Gastroesophageal sphincter (tissue), 4 donors: ENCODE data around the gene C3orf70. TPM values are rescaled to one million over a fixed set of nuclear protein-coding genes. Genes with fewer than 3 reads are reported as not detected.
"Not testable (repeated sequence)": the region's sequence is repeated elsewhere in the genome, so short reads cannot be mapped to it uniquely, and the experiment has no call there.

Experiments
- ATAC-seq: fragments of 150-250 bp; one replicate; pipeline ENCODE4 v1.9.1; 2016; ENCODE audit warnings: mild to moderate bottlenecking, moderate library complexity
- H3K27ac ChIP-seq, 4 donors: fragments of 200-600 bp; sonication (generic) in 3 of 4; 1 replicate in 3 of 4; 2 replicates in 1 of 4; pipeline ENCODE4 v1.5.1; 2016 to 2019
- H3K27me3 ChIP-seq: fragments of 200-600 bp; sonication (generic); one replicate; pipeline ENCODE4 v1.5.1; 2019
- H3K36me3 ChIP-seq, 2 donors: fragments of 200-600 bp; sonication (generic); one replicate each; pipeline ENCODE4 v1.5.1; 2019; ENCODE audit warnings: control low read depth in 1 of 2
- H3K4me1 ChIP-seq, 3 donors: fragments of 200-600 bp; sonication (generic); 1 replicate in 2 of 3; 2 replicates in 1 of 3; pipeline ENCODE4 v1.5.1; 2016 to 2019; ENCODE audit warnings: control low read depth in 2 of 3
- H3K4me3 ChIP-seq, 2 donors: fragments of 200-600 bp; sonication (generic); one replicate each; pipeline ENCODE4 v1.5.1; 2019; ENCODE audit warnings: mild to moderate bottlenecking in 1 of 2, moderate library complexity in 1 of 2
- H3K9me3 ChIP-seq, 3 donors: fragments of 200-600 bp; sonication (generic); one replicate each; pipeline ENCODE4 v1.5.1; 2017 to 2019; ENCODE audit warnings: control low read depth in 2 of 3
- EP300 ChIP-seq: sonication (generic); formaldehyde crosslinking; IDR thresholded peaks from one replicate; pipeline ENCODE4 v1.6.1; 2017; ENCODE audit warnings: antibody characterized with exemption, mild to moderate bottlenecking
- POLR2A ChIP-seq, 2 donors: fragments of 450-650 bp; IDR thresholded peaks; one replicate each; pipeline ENCODE4 v1.6.1; 2017; ENCODE audit warnings: antibody characterized with exemption in 2 of 2, mild to moderate bottlenecking in 2 of 2, moderate library complexity in 1 of 2
- POLR2AphosphoS5 ChIP-seq: sonication (generic); formaldehyde crosslinking; IDR thresholded peaks from one replicate; pipeline ENCODE4 v1.6.1; 2017; ENCODE audit warnings: antibody characterized with exemption
- WGBS, 2 donors: methylation state at CpG; one replicate each; pipeline ENCODE4 v1.1.5; 2018; ENCODE audit warnings: low coverage in 1 of 2; 5-methylcytosine and 5-hydroxymethylcytosine counted together
- total RNA-seq, 4 donors: library from RNA; depleted of rRNA; stranded (reverse); fragments of >200 nt; gene quantifications; one replicate each; pipeline ENCODE4 v1.1.0, GENCODE V29; 2016
- TF ChIP-seq, protein P1 (sequence below), 4 experiments: fragments of 200-600 bp in 2 of 4; fragments of 450-650 bp in 2 of 4; sonication (generic) in 1 of 4; IDR thresholded peaks; one replicate each; pipeline ENCODE4 v1.5.1; 2017 to 2019; ENCODE audit warnings: antibody characterized with exemption in 4 of 4, mild to moderate bottlenecking in 2 of 4, moderate library complexity in 2 of 4

The C3orf70 gene
- total RNA-seq, 4 donors from 2014 or later = 21.0 to 61.1 (median 36.1) TPM

GRCh38 chr3:185126201-185126600 is 26.7 kb downstream of the C3orf70 start:
- no peak for ATAC-seq
- Histone ChIP-seq H3K9me3 (no peaks in the 10 kb centered on the region), H3K4me3 (no peak overlapping the region), H3K27ac (no peak overlapping the region), H3K4me1 (peaks cover 0 to 9% (median 0%) of the 10 kb centered on the region in 3 donors), H3K36me3 (no peaks in the 10 kb centered on the region), H3K27me3 (no peaks in the 10 kb centered on the region)
- 72 to 83% methylated on average over 3 of the region's 3 CpGs for WGBS, 2 donors
- no peak for TF ChIP-seq EP300
- TF ChIP-seq, protein P1, sequence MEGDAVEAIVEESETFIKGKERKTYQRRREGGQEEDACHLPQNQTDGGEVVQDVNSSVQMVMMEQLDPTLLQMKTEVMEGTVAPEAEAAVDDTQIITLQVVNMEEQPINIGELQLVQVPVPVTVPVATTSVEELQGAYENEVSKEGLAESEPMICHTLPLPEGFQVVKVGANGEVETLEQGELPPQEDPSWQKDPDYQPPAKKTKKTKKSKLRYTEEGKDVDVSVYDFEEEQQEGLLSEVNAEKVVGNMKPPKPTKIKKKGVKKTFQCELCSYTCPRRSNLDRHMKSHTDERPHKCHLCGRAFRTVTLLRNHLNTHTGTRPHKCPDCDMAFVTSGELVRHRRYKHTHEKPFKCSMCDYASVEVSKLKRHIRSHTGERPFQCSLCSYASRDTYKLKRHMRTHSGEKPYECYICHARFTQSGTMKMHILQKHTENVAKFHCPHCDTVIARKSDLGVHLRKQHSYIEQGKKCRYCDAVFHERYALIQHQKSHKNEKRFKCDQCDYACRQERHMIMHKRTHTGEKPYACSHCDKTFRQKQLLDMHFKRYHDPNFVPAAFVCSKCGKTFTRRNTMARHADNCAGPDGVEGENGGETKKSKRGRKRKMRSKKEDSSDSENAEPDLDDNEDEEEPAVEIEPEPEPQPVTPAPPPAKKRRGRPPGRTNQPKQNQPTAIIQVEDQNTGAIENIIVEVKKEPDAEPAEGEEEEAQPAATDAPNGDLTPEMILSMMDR (IDR thresholded peaks at IDR 0.05) = no peak
- no peak for TF ChIP-seq POLR2AphosphoS5
- TF ChIP-seq POLR2A (IDR thresholded peaks at IDR 0.05) = no peak

GRCh38 chr3:185120126-185120525 is 32.7 kb downstream of the C3orf70 start:
- TF ChIP-seq, protein P1 (IDR thresholded peaks at IDR 0.05) = no peak
- ATAC-seq = no peak
- no peaks in the 10 kb centered on the region for H3K36me3 ChIP-seq
- H3K4me3 ChIP-seq = no peak overlapping the region
- H3K27ac ChIP-seq = no peak overlapping the region
- no peaks in the 10 kb centered on the region for H3K9me3 ChIP-seq
- H3K27me3 ChIP-seq = no peaks in the 10 kb centered on the region
- H3K4me1 ChIP-seq = peaks cover 0 to 7% (median 0%) of the 10 kb centered on the region in 3 donors
- WGBS, 2 donors = 93 to 96% methylated on average over 3 of the region's 3 CpGs

GRCh38 chr3:185115371-185115770 is 37.5 kb downstream of the C3orf70 start:
- TF ChIP-seq, protein P1 (IDR thresholded peaks at IDR 0.05) = no peak
- TF ChIP-seq POLR2AphosphoS5 (no peak), EP300 (no peak), POLR2A (IDR thresholded peaks at IDR 0.05) (no peak)
- Histone ChIP-seq H3K27ac (no peak overlapping the region), H3K4me1 (peaks cover 0 to 19% (median 0%) of the 10 kb centered on the region in 3 donors), H3K36me3 (no peaks in the 10 kb centered on the region), H3K27me3 (no peaks in the 10 kb centered on the region), H3K4me3 (no peak overlapping the region), H3K9me3 (no peaks in the 10 kb centered on the region)
- no peak for ATAC-seq

GRCh38 chr3:185114756-185115155 is 38.1 kb downstream of the C3orf70 start:
- Histone ChIP-seq H3K9me3 (no peaks in the 10 kb centered on the region), H3K27me3 (no peaks in the 10 kb centered on the region)

DNA sequence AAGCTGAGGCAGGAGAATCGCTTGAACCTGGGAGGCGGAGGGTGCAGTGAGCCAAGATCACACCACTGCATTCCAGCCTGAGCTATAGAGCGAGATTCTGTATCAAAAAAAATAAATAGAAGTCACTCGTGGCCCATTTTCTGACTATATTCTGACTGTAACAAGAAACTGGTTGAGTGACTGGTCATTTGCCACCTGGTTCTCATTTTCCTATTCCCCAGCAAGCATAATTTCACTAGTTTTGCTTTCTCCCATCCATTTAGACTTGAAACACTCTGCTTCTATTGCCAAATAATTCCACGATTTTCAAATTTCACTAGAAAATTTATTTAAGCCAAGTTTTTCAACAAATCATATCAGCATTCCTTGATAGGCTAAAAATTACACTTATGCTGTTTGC is 40.7 kb downstream of the C3orf70 start:
- no peak for ATAC-seq
- Histone ChIP-seq H3K36me3 (no peaks in the 10 kb centered on the region), H3K27me3 (no peaks in the 10 kb centered on the region), H3K27ac (no peak overlapping the region), H3K4me1 (peaks cover 0 to 41% (median 2%) of the 10 kb centered on the region in 3 donors), H3K4me3 (no peak overlapping the region), H3K9me3 (no peaks in the 10 kb centered on the region)
- WGBS, 2 donors = 61 to 89% methylated on average over 2 to 5 of the region's 5 CpGs
- no peak for TF ChIP-seq POLR2AphosphoS5
- TF ChIP-seq POLR2A (IDR thresholded peaks at IDR 0.05) = no peak
- TF ChIP-seq EP300 = no peak
- TF ChIP-seq, protein P1 (IDR thresholded peaks at IDR 0.05) = no peak

More at GRCh38 chr3:185114756-185115155, 38.1 kb downstream of the C3orf70 start:
- TF ChIP-seq EP300 = no peak
- no peak for TF ChIP-seq POLR2AphosphoS5
- TF ChIP-seq, protein P1 (IDR thresholded peaks at IDR 0.05) = no peak
- no peak for TF ChIP-seq POLR2A (IDR thresholded peaks at IDR 0.05)
- 50 to 64% methylated on average over 4 of the region's 4 CpGs for whole genome bisulfite sequencing, 2 donors
- Histone ChIP-seq H3K4me3 (no peak overlapping the region), H3K27ac (no peak overlapping the region), H3K36me3 (no peaks in the 10 kb centered on the region), H3K4me1 (peaks cover 0 to 22% (median 0%) of the 10 kb centered on the region in 3 donors)
- no peak for ATAC-seq

- H3K27me3 ChIP-seq, ATAC-seq, H3K36me3 ChIP-seq, H3K27ac ChIP-seq, H3K9me3 ChIP-seq, H3K4me3 ChIP-seq: not testable (repeated sequence)
- WGBS, 2 donors = 91% methylated on average over 2 of the region's 2 CpGs; no CpG with 5 or more reads in 1 of the 2 donors
- peaks cover 0 to 41% (median 2%) of the 10 kb centered on the region in 3 donors for H3K4me1 ChIP-seq
Measured at GRCh38 chr3:185109012-185109411, 43.8 kb downstream of the C3orf70 start.

DNA sequence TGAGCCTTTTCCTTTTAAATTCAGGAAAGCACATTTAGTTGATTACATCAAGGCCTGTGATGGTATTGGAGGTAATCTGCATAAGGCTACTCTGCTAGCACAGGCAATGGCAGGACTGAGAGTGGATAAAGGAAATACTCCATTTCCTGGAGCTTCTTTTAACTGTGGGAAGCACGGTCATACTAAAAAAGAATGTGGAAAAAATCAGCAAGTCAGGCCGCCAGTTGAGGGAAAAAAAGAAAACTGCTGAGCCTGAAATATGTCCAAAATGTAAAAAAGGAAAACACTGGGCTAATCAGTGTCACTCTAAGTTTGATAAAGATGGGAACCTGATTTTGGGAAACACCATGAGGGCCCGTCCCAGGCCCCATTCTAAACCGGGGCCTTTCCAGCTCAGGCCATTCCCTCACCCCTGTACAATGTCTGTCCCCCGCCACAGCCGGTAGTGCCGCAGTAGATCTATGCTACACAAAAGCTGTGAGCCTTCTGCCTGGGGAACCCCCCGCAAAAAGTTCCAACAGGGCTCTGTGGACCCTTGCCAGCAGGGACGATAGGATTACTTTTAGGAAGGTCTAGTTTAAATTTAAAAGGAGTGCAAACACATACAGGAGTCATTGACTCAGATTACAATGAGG is 46.5 kb downstream of the C3orf70 start:
- Histone ChIP-seq H3K9me3 (peaks cover 0 to 14% (median 0%) of the 10 kb centered on the region in 3 donors), H3K27ac (peak overlapping the region in 3 of 4 donors; percentile 8 to 35 (median 26)), H3K4me1 (peaks cover 0 to 35% (median 2%) of the 10 kb centered on the region in 3 donors)
- not testable (repeated sequence) for H3K27me3 ChIP-seq, H3K4me3 ChIP-seq, H3K36me3 ChIP-seq, ATAC-seq
- WGBS, 2 donors = 18 to 44% methylated on average over 5 to 6 of the region's 9 CpGs
